ENCODE results near the gene GTF2IRD1. TPM values are rescaled to one million over a fixed set of nuclear protein-coding genes. Genes with fewer than 3 reads are reported as not detected.

Gene GTF2IRD1
- polyA plus RNA-seq, 1 of the 3 experiments (the other 2 are of a cell fraction), result 26.4 TPM

GRCh38 chr7:74454021-74454924, 567 bp downstream of the GTF2IRD1 start:
- Histone ChIP-seq H3K9me3 (no peaks in the 10 kb centered on the region), H3K79me2 (ENCODE audit: insufficient read depth) (peaks cover 54% of the 10 kb centered on the region; the same call in 1 of the 2 replicates), H3K27me3 (ENCODE audit: insufficient read depth) (no peaks in the 10 kb centered on the region), H3K27ac (ENCODE audit: low read depth in 2 of 2, low read length in 1 of 2) (peak overlapping the region; percentile 13 to 83; a peak in 3 of 4 replicates), H2AFZ (ENCODE audit: low read depth) (0 out of 2 replicates have a peak overlapping the region, but pooled peaks have one; percentile 50), H3K4me1 (ENCODE audit: control insufficient read depth in 1 of 2, insufficient read depth in 2 of 2, low read depth in 1 of 2, low read length in 1 of 2) (peaks cover 0 to 10% of the 10 kb centered on the region in 2 experiments; a peak in 1 of 4 replicates), H3K4me2 (peak overlapping the region; percentile 100), H3K9ac (peak overlapping the region; percentile 79), H3K36me3 (replicated peaks in 1 of 2; ENCODE audit: control insufficient read depth in 1 of 2, insufficient read depth in 2 of 2, low read length in 1 of 2) (no peaks in the 10 kb centered on the region), H3F3A (replicated peaks; ENCODE audit: insufficient read depth) (peaks cover 16% of the 10 kb centered on the region), H4K20me1 (ENCODE audit: insufficient read depth) (peaks cover 9% of the 10 kb centered on the region; the same call in 1 of the 2 replicates), H3K4me3 (ENCODE audit: low read depth in 2 of 2, low read length in 1 of 2) (peak overlapping the region; percentile 61 to 74), H3K9me2 (no peaks in the 10 kb centered on the region)
- DNase-seq, result peak; percentile 89
- TF ChIP-seq REST (IDR thresholded peaks at IDR 0.05; ENCODE audit: low read depth, low read length) (no peak), ELF1 (IDR thresholded peaks at IDR 0.05) (no peak), POLR2AphosphoS5 (IDR thresholded peaks at IDR 0.05; ENCODE audit: low read depth, low read length) (no peak), EZH2phosphoT487 (IDR thresholded peaks at IDR 0.05; ENCODE audit: borderline replicate concordance, low read depth) (no peak), TEAD4 (IDR thresholded peaks at IDR 0.05; ENCODE audit: borderline replicate concordance, insufficient read depth) (no peak), CHD2 (IDR thresholded peaks at IDR 0.05; ENCODE audit: low read length, partially characterized antibody) (peak; percentile 11), NFIC (IDR thresholded peaks at IDR 0.05; ENCODE audit: borderline replicate concordance) (0 out of 2 replicates have a peak, but pooled peaks have one; percentile 3), MAX (IDR thresholded peaks at IDR 0.05; ENCODE audit: low read depth) (no peak), RFX5 (IDR thresholded peaks at IDR 0.05; ENCODE audit: low read length) (no peak), NRF1 (IDR thresholded peaks at IDR 0.05; ENCODE audit: low read depth, low read length) (no peak), FOXM1 (IDR thresholded peaks at IDR 0.05; ENCODE audit: low read depth) (no peak), FOXJ3 (CRISPR knock-in tag; IDR thresholded peaks at IDR 0.05) (no peak), USF1 (IDR thresholded peaks at IDR 0.05; ENCODE audit: borderline replicate concordance, low read depth) (peak; percentile 77), TCF12 (IDR thresholded peaks at IDR 0.05) (no peak), TAF1 (IDR thresholded peaks at IDR 0.05; ENCODE audit: borderline replicate concordance, low read depth, low read length) (0 out of 2 replicates have a peak, but pooled peaks have one; percentile 21), ZBTB33 (IDR thresholded peaks at IDR 0.05; ENCODE audit: borderline replicate concordance, low read depth) (no peak)
- WGBS (ENCODE audit: low lambda C conversion rate), result 3% methylated on average over 23 of the region's 61 CpGs
- CTCF ChIA-PET, result interaction anchor here (0.9 to 8.3 kb wide), 5 partner anchors 10 to 111 kb away, joined by 3 to 79 read pairs (median 7); no protein-coding TSS in a partner anchor
- POLR2A ChIA-PET, result interaction anchor here (1.5 kb wide), 1 partner anchor 51 kb away, joined by 3 read pairs; no protein-coding TSS in a partner anchor
